DND-41 (cell line): Measurements from ENCODE around the gene GREB1L.

Source experiments
- ATAC-seq: fragments of 200-7000 bp; cut with Tn5 transposase; 3 replicates; pipeline ENCODE4 v1.9.1; 2021; ENCODE audit warnings: low read depth; ENCODE audit not compliant: insufficient read depth
- DNase-seq: peaks from one replicate; pipeline ENCODE4 v3.0.0-alpha.2; 2020
- H2AFZ ChIP-seq: 2 replicates; pipeline ENCODE4 v1.6.0; 2012; ENCODE audit warnings: low read depth, low read length
- H3K27ac ChIP-seq: 2 replicates; pipeline ENCODE4 v1.5.1; 2012; ENCODE audit warnings: low read length, inconsistent platforms
- H3K27me3 ChIP-seq: fragments of 200-600 bp; sonication (generic); 2 replicates; pipeline ENCODE4 v1.6.0; 2012; ENCODE audit warnings: low read length, mild to moderate bottlenecking, inconsistent platforms; ENCODE audit not compliant: insufficient read depth, poor library complexity
- H3K36me3 ChIP-seq: 2 replicates; pipeline ENCODE4 v1.5.1; 2012; ENCODE audit warnings: low read length, inconsistent platforms; ENCODE audit not compliant: insufficient read depth
- H3K4me1 ChIP-seq: 2 replicates; pipeline ENCODE4 v1.5.1; 2012; ENCODE audit warnings: mild to moderate bottlenecking, low read length; ENCODE audit not compliant: insufficient read depth
- H3K4me2 ChIP-seq: 2 replicates; pipeline ENCODE4 v1.6.0; 2012; ENCODE audit warnings: mild to moderate bottlenecking, moderate library complexity, low read length, inconsistent platforms; ENCODE audit not compliant: insufficient read depth
- H3K4me3 ChIP-seq, 2 experiments: fragments of 200-600 bp in 1 of 2; shearing (Covaris generic) in 1 of 2; 2 replicates each; pipeline ENCODE4 v1.5.1; 2012 to 2016; ENCODE audit warnings: inconsistent platforms in 2 of 2, low read length in 2 of 2, mild to moderate bottlenecking in 2 of 2, low read depth in 1 of 2, moderate library complexity in 1 of 2
- H3K79me2 ChIP-seq: 2 replicates; pipeline ENCODE4 v1.6.0; 2012; ENCODE audit warnings: low read length, inconsistent platforms; ENCODE audit not compliant: insufficient read depth
- H3K9ac ChIP-seq: 2 replicates; pipeline ENCODE4 v1.6.0; 2012; ENCODE audit warnings: low read depth, mild to moderate bottlenecking, inconsistent platforms, low read length, moderate library complexity
- H3K9me3 ChIP-seq: 2 replicates; pipeline ENCODE4 v1.5.1; 2012; ENCODE audit warnings: low read length, moderate library complexity, mild to moderate bottlenecking, inconsistent platforms; ENCODE audit not compliant: insufficient read depth, severe bottlenecking
- H4K20me1 ChIP-seq: 2 replicates; pipeline ENCODE4 v1.6.0; 2012; ENCODE audit warnings: low read length; ENCODE audit not compliant: insufficient read depth
- CTCF ChIP-seq: IDR thresholded peaks from 2 replicates; pipeline ENCODE4 v1.5.1; 2012; ENCODE audit warnings: borderline replicate concordance, low read length, moderate library complexity, mild to moderate bottlenecking; ENCODE audit not compliant: poor library complexity, severe bottlenecking; ENCODE audit errors: extremely low read depth
- EZH2 ChIP-seq: IDR thresholded peaks from 3 replicates; pipeline ENCODE4 v1.6.1; 2012; ENCODE audit warnings: borderline replicate concordance, low read depth, mild to moderate bottlenecking, moderate library complexity, low read length, inconsistent platforms; ENCODE audit not compliant: severe bottlenecking

Gene GREB1L

GRCh38 chr18:21345840-21346239 lies 103.8 kb downstream of the GREB1L start:
- no peak for TF ChIP-seq EZH2
- TF ChIP-seq CTCF: no peak
- ATAC-seq: no peak
- Histone ChIP-seq H2AFZ (no peak overlapping the region), H3K9me3 (no peaks in the 10 kb centered on the region), H3K4me3 (no peak overlapping the region), H4K20me1 (no peaks in the 10 kb centered on the region), H3K4me1 (no peaks in the 10 kb centered on the region), H3K79me2 (no peaks in the 10 kb centered on the region), H3K4me2 (no peak overlapping the region), H3K9ac (no peak overlapping the region), H3K27me3 (peaks cover 8% of the 10 kb centered on the region), H3K27ac (no peak overlapping the region), H3K36me3 (no peaks in the 10 kb centered on the region)
- DNase-seq: no peak

GRCh38 chr18:21359746-21360145 lies 117.7 kb downstream of the GREB1L start:
- Histone ChIP-seq H3K27me3 (peaks cover 3% of the 10 kb centered on the region), H3K9me3 (no peaks in the 10 kb centered on the region), H3K9ac (no peak overlapping the region), H3K4me3 (no peak overlapping the region), H3K4me1 (no peaks in the 10 kb centered on the region), H4K20me1 (no peaks in the 10 kb centered on the region), H3K27ac (no peak overlapping the region), H3K36me3 (no peaks in the 10 kb centered on the region), H2AFZ (no peak overlapping the region), H3K79me2 (no peaks in the 10 kb centered on the region), H3K4me2 (no peak overlapping the region)
- ATAC-seq: no peak
- TF ChIP-seq EZH2 (no peak), CTCF (no peak)
- no peak for DNase-seq

- Histone ChIP-seq H3K9me3 (no peaks in the 10 kb centered on the region), H3K4me1 (no peaks in the 10 kb centered on the region), H4K20me1 (no peaks in the 10 kb centered on the region), H2AFZ (no peak overlapping the region), H3K79me2 (no peaks in the 10 kb centered on the region), H3K4me2 (no peak overlapping the region), H3K9ac (no peak overlapping the region), H3K4me3 (no peak overlapping the region), H3K36me3 (no peaks in the 10 kb centered on the region), H3K27ac (no peak overlapping the region), H3K27me3 (peaks cover 3% of the 10 kb centered on the region)
- no peak for ATAC-seq
- no peak for TF ChIP-seq CTCF
- no peak for DNase-seq
These were observed 119.4 kb downstream of the GREB1L start for GRCh38 chr18:21361307-21361880.

- no peak overlapping the region for H3K9ac ChIP-seq
These were observed 120.8 kb downstream of the GREB1L start for GRCh38 chr18:21362831-21363230.

More at GRCh38 chr18:21362831-21363230, 120.8 kb downstream of the GREB1L start:
- Histone ChIP-seq H3K27ac (no peak overlapping the region), H3K4me3 (no peak overlapping the region), H3K4me1 (no peaks in the 10 kb centered on the region), H3K9me3 (no peaks in the 10 kb centered on the region), H3K27me3 (peaks cover 14% of the 10 kb centered on the region), H2AFZ (no peak overlapping the region), H3K79me2 (no peaks in the 10 kb centered on the region), H3K36me3 (no peaks in the 10 kb centered on the region), H4K20me1 (no peaks in the 10 kb centered on the region), H3K4me2 (no peak overlapping the region)
- ATAC-seq: no peak
- no peak for TF ChIP-seq CTCF
- no peak for DNase-seq
